ENCODE results near the gene MRPS14.
"Not testable (repeated sequence)": the region's sequence is repeated elsewhere in the genome, so short reads cannot be mapped to it uniquely, and the experiment has no call there.

MRPS14 gene

GRCh38 chr1:175023043-175023921 is at the start of gene MRPS14:
MRPS14 (minus strand) TSS chr1:175023425; CDS start chr1:175023408, 17 bp downstream.
- peak; percentile 97 for DNase-seq

- DNase-seq, result peak; percentile 2
Observed at GRCh38 chr1:175072099-175072951, 49.1 kb upstream of the MRPS14 start.

- no peak for DNase-seq
Observed at GRCh38 chr1:175071276-175071943, 48.2 kb upstream of the MRPS14 start.

- DNase-seq, result no peak
Observed at GRCh38 chr1:175070818-175071217, 47.6 kb upstream of the MRPS14 start.

GRCh38 chr1:175067362-175068106 is 44.3 kb upstream of the MRPS14 start, which contains the start of gene TNN:
TNN (plus strand) TSS chr1:175067833; CDS start chr1:175077419, 9,586 bp downstream.
- DNase-seq, result no peak

GRCh38 chr1:175062858-175063257 is 39.6 kb upstream of the MRPS14 start:
- DNase-seq, result no peak

GRCh38 chr1:175062339-175062738 is 39.1 kb upstream of the MRPS14 start:
- no peak for DNase-seq

- DNase-seq, result no peak
Observed at GRCh38 chr1:175054736-175055135, 31.5 kb upstream of the MRPS14 start.

- no peak for DNase-seq
Observed at GRCh38 chr1:175050992-175051391, 27.8 kb upstream of the MRPS14 start.

GRCh38 chr1:175045519-175045918 is 22.3 kb upstream of the MRPS14 start:
- no peak for DNase-seq

GRCh38 chr1:175045097-175045496 is 21.9 kb upstream of the MRPS14 start:
- DNase-seq, result no peak

GRCh38 chr1:175044591-175044990 is 21.4 kb upstream of the MRPS14 start:
- not testable (repeated sequence) for DNase-seq

GRCh38 chr1:175043824-175044223 is 20.6 kb upstream of the MRPS14 start:
- DNase-seq, result no peak

GRCh38 chr1:175042650-175043049 is 19.4 kb upstream of the MRPS14 start:
- no peak for DNase-seq

GRCh38 chr1:175040324-175040879 is 17.2 kb upstream of the MRPS14 start:
- no peak for DNase-seq

GRCh38 chr1:175037416-175037815 is 14.2 kb upstream of the MRPS14 start:
- DNase-seq, result no peak

- DNase-seq, result no peak
Observed at GRCh38 chr1:175036476-175036875, 13.3 kb upstream of the MRPS14 start.

GRCh38 chr1:175035865-175036264 is 12.6 kb upstream of the MRPS14 start:
- DNase-seq, result no peak

- DNase-seq, result no peak
Observed at GRCh38 chr1:175034775-175035174, 11.6 kb upstream of the MRPS14 start.

- DNase-seq, result no peak
Observed at GRCh38 chr1:175033953-175034352, 10.7 kb upstream of the MRPS14 start.

- no peak for DNase-seq
Observed at GRCh38 chr1:175024773-175025172, 1.5 kb upstream of the MRPS14 start.

- not testable (repeated sequence) for DNase-seq
Observed at GRCh38 chr1:175023922-175024242, 657 bp upstream of the MRPS14 start.
